ENCODE results near the gene UBR3.

The UBR3 gene

DNA sequence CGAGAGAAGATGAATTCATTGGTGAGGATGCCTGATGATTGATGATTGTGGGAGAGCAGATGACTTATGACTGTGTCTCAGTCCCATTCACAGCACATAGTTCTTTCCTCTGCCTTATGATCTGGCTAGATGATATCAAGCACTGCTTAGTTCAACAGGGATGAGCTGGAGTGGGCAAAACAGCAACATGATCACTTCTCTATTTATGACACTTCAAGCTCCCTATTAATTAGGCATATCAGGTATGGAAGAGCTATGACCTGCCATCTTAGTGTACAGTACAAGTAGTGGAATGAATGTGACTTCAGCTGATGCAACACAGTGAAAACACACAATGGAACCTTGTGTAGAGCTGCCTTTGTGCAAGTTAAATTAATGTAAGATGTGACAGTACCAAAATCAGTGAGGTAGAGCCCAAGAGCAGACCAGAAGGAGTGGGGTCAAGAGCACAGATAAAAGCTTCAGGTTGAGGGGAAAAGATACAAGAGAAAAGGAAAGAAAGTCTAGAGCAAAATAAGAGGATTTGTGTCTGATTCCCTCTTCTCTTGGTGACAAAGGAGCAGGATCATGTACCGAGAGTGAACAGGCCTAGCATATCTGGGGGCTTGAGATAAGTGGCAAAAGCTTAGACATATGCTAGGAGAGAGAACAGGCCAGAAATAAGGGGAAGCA, 257.7 kb downstream of the UBR3 start:
- TF ChIP-seq EZH2phosphoT487 (IDR thresholded peaks at IDR 0.05; ENCODE audit: borderline replicate concordance), result no peak
- TF ChIP-seq, protein P1, sequence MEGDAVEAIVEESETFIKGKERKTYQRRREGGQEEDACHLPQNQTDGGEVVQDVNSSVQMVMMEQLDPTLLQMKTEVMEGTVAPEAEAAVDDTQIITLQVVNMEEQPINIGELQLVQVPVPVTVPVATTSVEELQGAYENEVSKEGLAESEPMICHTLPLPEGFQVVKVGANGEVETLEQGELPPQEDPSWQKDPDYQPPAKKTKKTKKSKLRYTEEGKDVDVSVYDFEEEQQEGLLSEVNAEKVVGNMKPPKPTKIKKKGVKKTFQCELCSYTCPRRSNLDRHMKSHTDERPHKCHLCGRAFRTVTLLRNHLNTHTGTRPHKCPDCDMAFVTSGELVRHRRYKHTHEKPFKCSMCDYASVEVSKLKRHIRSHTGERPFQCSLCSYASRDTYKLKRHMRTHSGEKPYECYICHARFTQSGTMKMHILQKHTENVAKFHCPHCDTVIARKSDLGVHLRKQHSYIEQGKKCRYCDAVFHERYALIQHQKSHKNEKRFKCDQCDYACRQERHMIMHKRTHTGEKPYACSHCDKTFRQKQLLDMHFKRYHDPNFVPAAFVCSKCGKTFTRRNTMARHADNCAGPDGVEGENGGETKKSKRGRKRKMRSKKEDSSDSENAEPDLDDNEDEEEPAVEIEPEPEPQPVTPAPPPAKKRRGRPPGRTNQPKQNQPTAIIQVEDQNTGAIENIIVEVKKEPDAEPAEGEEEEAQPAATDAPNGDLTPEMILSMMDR (conservative IDR thresholded peaks at IDR 0.05; ENCODE audit: low read length), result no peak
- Histone ChIP-seq H2AFZ (ENCODE audit: low read length) (no peak overlapping the region), H3K9me3 (ENCODE audit: insufficient read depth, low read depth, low read length) (no peaks in the 10 kb centered on the region), H3K27me3 (ENCODE audit: insufficient read depth, low read length, poor library complexity, severe bottlenecking) (no peaks in the 10 kb centered on the region), H3K9ac (ENCODE audit: low read depth, low read length, poor library complexity, severe bottlenecking) (no peak overlapping the region), H3K36me3 (ENCODE audit: insufficient read depth, low read length) (peaks cover 3% of the 10 kb centered on the region; the same call in 1 of the 2 replicates), H3K4me3 (ENCODE audit: low read length, poor library complexity, severe bottlenecking) (no peak overlapping the region), H3F3A (ENCODE audit: low read depth) (no peaks in the 10 kb centered on the region), H3K9me2 (replicated peaks; ENCODE audit: low read depth, low read length) (no peaks in the 10 kb centered on the region), H3K79me2 (ENCODE audit: insufficient read depth, low read length) (no peaks in the 10 kb centered on the region), H3K4me1 (ENCODE audit: insufficient read depth, low read length, poor library complexity, severe bottlenecking) (peaks cover 6% of the 10 kb centered on the region), H4K20me1 (ENCODE audit: insufficient read depth, low read length, poor library complexity, severe bottlenecking) (no peaks in the 10 kb centered on the region), H3K4me2 (ENCODE audit: low read depth, low read length, poor library complexity, severe bottlenecking) (no peak overlapping the region)

DNA sequence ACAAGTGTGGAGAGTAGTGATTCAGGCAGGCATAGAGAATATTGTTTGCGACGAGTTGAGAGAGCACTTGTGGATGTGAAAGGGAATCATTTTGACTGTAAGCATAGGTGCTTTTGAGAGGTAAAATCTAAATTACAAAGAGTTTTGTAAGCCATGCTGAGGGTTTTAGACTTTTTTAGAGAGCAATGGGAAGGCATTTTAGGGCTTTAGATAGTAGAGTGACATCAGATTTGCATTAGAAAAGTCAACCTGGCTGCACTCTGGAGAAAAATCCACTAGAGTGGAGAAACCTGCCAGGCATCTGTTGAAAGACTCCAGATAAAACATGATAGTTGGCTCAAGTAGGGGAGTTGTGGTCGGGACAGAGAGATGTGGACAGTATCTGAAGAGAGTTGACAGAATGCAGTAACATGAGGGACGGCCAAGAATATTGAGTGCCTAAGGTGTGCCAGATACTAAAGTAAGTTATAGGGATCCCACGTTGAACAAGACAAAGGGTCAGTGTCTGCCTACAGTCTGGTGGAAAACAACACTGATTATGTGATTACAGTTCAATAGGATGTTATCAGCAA, 258.9 kb downstream of the UBR3 start:
- Histone ChIP-seq H3K9me2 (replicated peaks; ENCODE audit: low read depth, low read length) (no peaks in the 10 kb centered on the region), H3K4me3 (ENCODE audit: low read length, poor library complexity, severe bottlenecking) (no peak overlapping the region), H3K4me1 (ENCODE audit: insufficient read depth, low read length, poor library complexity, severe bottlenecking) (peaks cover 6% of the 10 kb centered on the region), H4K20me1 (ENCODE audit: insufficient read depth, low read length, poor library complexity, severe bottlenecking) (no peaks in the 10 kb centered on the region), H3K9me3 (ENCODE audit: insufficient read depth, low read depth, low read length) (no peaks in the 10 kb centered on the region), H2AFZ (ENCODE audit: low read length) (no peak overlapping the region), H3K36me3 (ENCODE audit: insufficient read depth, low read length) (peaks cover 3% of the 10 kb centered on the region; the same call in 1 of the 2 replicates), H3K9ac (ENCODE audit: low read depth, low read length, poor library complexity, severe bottlenecking) (no peak overlapping the region), H3K79me2 (ENCODE audit: insufficient read depth, low read length) (no peaks in the 10 kb centered on the region), H3K27me3 (ENCODE audit: insufficient read depth, low read length, poor library complexity, severe bottlenecking) (no peaks in the 10 kb centered on the region), H3F3A (ENCODE audit: low read depth) (no peaks in the 10 kb centered on the region), H3K4me2 (ENCODE audit: low read depth, low read length, poor library complexity, severe bottlenecking) (no peak overlapping the region)
- TF ChIP-seq, protein P1 (conservative IDR thresholded peaks at IDR 0.05; ENCODE audit: low read length), result no peak
- TF ChIP-seq EZH2phosphoT487 (IDR thresholded peaks at IDR 0.05; ENCODE audit: borderline replicate concordance), result no peak

GRCh38 chr2:170086751-170087412, 259.6 kb downstream of the UBR3 start:
- TF ChIP-seq, protein P1 (conservative IDR thresholded peaks at IDR 0.05; ENCODE audit: low read length), result no peak
- no peak for TF ChIP-seq EZH2phosphoT487 (IDR thresholded peaks at IDR 0.05; ENCODE audit: borderline replicate concordance)
- no peaks in the 10 kb centered on the region for H3K9me3 ChIP-seq (ENCODE audit: insufficient read depth, low read depth, low read length)
- no peaks in the 10 kb centered on the region for H3K27me3 ChIP-seq (ENCODE audit: insufficient read depth, low read length, poor library complexity, severe bottlenecking)
- H3F3A ChIP-seq (ENCODE audit: low read depth), result no peaks in the 10 kb centered on the region
- H3K36me3 ChIP-seq (ENCODE audit: insufficient read depth, low read length), result no peaks in the 10 kb centered on the region
- H3K4me3 ChIP-seq (ENCODE audit: low read length, poor library complexity, severe bottlenecking), result no peak overlapping the region
- H3K4me2 ChIP-seq (ENCODE audit: low read depth, low read length, poor library complexity, severe bottlenecking), result no peak overlapping the region
- no peak overlapping the region for H3K9ac ChIP-seq (ENCODE audit: low read depth, low read length, poor library complexity, severe bottlenecking)
- H4K20me1 ChIP-seq (ENCODE audit: insufficient read depth, low read length, poor library complexity, severe bottlenecking), result no peaks in the 10 kb centered on the region
- H3K9me2 ChIP-seq (replicated peaks; ENCODE audit: low read depth, low read length), result no peaks in the 10 kb centered on the region
- no peaks in the 10 kb centered on the region for H3K79me2 ChIP-seq (ENCODE audit: insufficient read depth, low read length)
- peaks cover 6% of the 10 kb centered on the region for H3K4me1 ChIP-seq (ENCODE audit: insufficient read depth, low read length, poor library complexity, severe bottlenecking)
- no peak overlapping the region for H2AFZ ChIP-seq (ENCODE audit: low read length)

Measured in Loucy (cell line).